HCT116 (cell line): Measurements from ENCODE around the gene DOC2A. TPM values are rescaled to one million over a fixed set of nuclear protein-coding genes. Genes with fewer than 3 reads are reported as not detected.

Source experiments
- ATAC-seq: fragments of 200-7000 bp; cut with Tn5 transposase; 2 replicates; pipeline ENCODE4 v1.9.1; 2020; ENCODE audit warnings: mild to moderate bottlenecking, moderate library complexity
- BruUV-seq: library from RNA; stranded (reverse); fragments of 400-500 nt; replicated peaks from 2 replicates; lab custom pipeline; 2021; lab: Mats Ljungman, UMichigan
- CTCF ChIA-PET: fragments of 300-600 bp; sonication (Branson Sonifier 250); formaldehyde crosslinking; loops from one replicate; lab custom pipeline; 2021; ENCODE audit warnings: antibody characterized with exemption; lab: Charles Lee
- POLR2A ChIA-PET: fragments of 300-600, 350-600 bp; sonication (Branson Sonifier 250); formaldehyde crosslinking; loops from one replicate; lab custom pipeline; 2021; ENCODE audit warnings: antibody characterized with exemption; lab: Charles Lee
- RAD21 ChIA-PET, 2 experiments: fragments of 300-600 bp; sonication (Branson Sonifier 250); formaldehyde crosslinking; loops; one replicate each; lab custom pipeline; 2023; ENCODE audit warnings: low total read pairs in 2 of 2; ENCODE audit not compliant: uncharacterized antibody in 2 of 2, unreplicated experiment in 2 of 2, low non-redundant PET in 1 of 2; lab: Charles Lee
- DNase-seq: peaks from one replicate; pipeline ENCODE4 v3.0.0-alpha.2; 2010; ENCODE audit warnings: low read depth, low spot score
- H2AFZ ChIP-seq: fragments of 200-600 bp; shearing (Covaris generic), sonication (generic); 2 replicates; pipeline ENCODE4 v1.6.1; 2017; ENCODE audit warnings: low read depth, mixed run types, mixed read lengths, antibody characterized with exemption, low read length; ENCODE audit not compliant: poor library complexity, severe bottlenecking
- H3K27ac ChIP-seq: 2 replicates; pipeline ENCODE4 v1.5.1; 2012; ENCODE audit warnings: low read depth, low read length
- H3K27me3 ChIP-seq: fragments of 200-600 bp; sonication (generic); 2 replicates; pipeline ENCODE4 v1.6.1; 2016; ENCODE audit warnings: mixed run types, low read length, mixed read lengths; ENCODE audit not compliant: insufficient read depth
- H3K36me3 ChIP-seq, 2 experiments: fragments of 200-500 bp in 1 of 2; fragments of 200-600 bp in 1 of 2; sonication (Bioruptor generic) in 1 of 2; sonication (generic) in 1 of 2; 2 replicates each; pipeline versions ENCODE4 v1.5.1 to v1.6.1; 2014 to 2016; ENCODE audit warnings: low read length in 2 of 2, inconsistent platforms in 1 of 2, mixed read lengths in 1 of 2, mixed run types in 1 of 2; ENCODE audit not compliant: insufficient read depth in 2 of 2, control insufficient read depth in 1 of 2
- H3K4me1 ChIP-seq, 2 experiments: fragments of 200-600 bp in 1 of 2; sonication (generic) in 1 of 2; 2 replicates each; pipeline versions ENCODE4 v1.5.1 to v1.6.1; 2012 to 2017; ENCODE audit warnings: low read length in 2 of 2, inconsistent platforms in 1 of 2, mild to moderate bottlenecking in 1 of 2, mixed read lengths in 1 of 2, mixed run types in 1 of 2, moderate library complexity in 1 of 2; ENCODE audit not compliant: insufficient read depth in 2 of 2, control insufficient read depth in 1 of 2
- H3K4me2 ChIP-seq: fragments of 200-600 bp; sonication (generic); 2 replicates; pipeline ENCODE4 v1.6.1; 2017; ENCODE audit warnings: mixed run types, low read length, mixed read lengths
- H3K4me3 ChIP-seq, 2 experiments: fragments of 200-600 bp in 1 of 2; sonication (generic) in 1 of 2; replicated peaks in 1 of 2; 2 replicates each; pipeline ENCODE4 v1.5.1; 2011 to 2016; ENCODE audit warnings: low read length in 2 of 2, control low read depth in 1 of 2, low read depth in 1 of 2, mild to moderate bottlenecking in 1 of 2, mixed read lengths in 1 of 2, mixed run types in 1 of 2
- H3K79me2 ChIP-seq: fragments of 200-600 bp; sonication (generic); 2 replicates; pipeline ENCODE4 v1.6.1; 2017; ENCODE audit warnings: mild to moderate bottlenecking, mixed run types, low read length, moderate library complexity, mixed read lengths; ENCODE audit not compliant: insufficient read depth
- H3K9ac ChIP-seq: fragments of 200-600 bp; sonication (generic); 2 replicates; pipeline ENCODE4 v1.6.1; 2016; ENCODE audit warnings: low read length, mixed read lengths
- H3K9me2 ChIP-seq: fragments of 200-600 bp; sonication (generic), shearing (Covaris generic); 2 replicates; pipeline ENCODE4 v1.6.1; 2017; ENCODE audit warnings: mixed run types, mild to moderate bottlenecking, moderate library complexity; ENCODE audit not compliant: insufficient read depth
- H3K9me3 ChIP-seq, 2 experiments: fragments of 200-500 bp in 1 of 2; fragments of 200-600 bp in 1 of 2; sonication (Bioruptor generic) in 1 of 2; sonication (generic) in 1 of 2; 2 replicates each; pipeline ENCODE4 v1.6.1; 2014 to 2017; ENCODE audit warnings: low read length in 2 of 2, mixed read lengths in 2 of 2, inconsistent platforms in 1 of 2, low read depth in 1 of 2, mild to moderate bottlenecking in 1 of 2, mixed run types in 1 of 2, moderate library complexity in 1 of 2; ENCODE audit not compliant: control insufficient read depth in 1 of 2, insufficient read depth in 1 of 2
- H4K20me1 ChIP-seq: fragments of 200-600 bp; sonication (generic), shearing (Covaris generic); 2 replicates; pipeline ENCODE4 v1.6.1; 2017; ENCODE audit warnings: mixed run types, mild to moderate bottlenecking, moderate library complexity; ENCODE audit not compliant: insufficient read depth
- CBX3 ChIP-seq: IDR thresholded peaks from 2 replicates; pipeline ENCODE4 v1.6.1; 2012; ENCODE audit warnings: low read depth
- EGR1 ChIP-seq: IDR thresholded peaks from 2 replicates; pipeline ENCODE4 v1.6.1; 2012; ENCODE audit warnings: low read depth
- EZH2phosphoT487 ChIP-seq: fragments of 200-600 bp; IDR thresholded peaks from 2 replicates; pipeline ENCODE4 v1.6.1; 2018; ENCODE audit warnings: antibody characterized with exemption, borderline replicate concordance
- JUND ChIP-seq: IDR thresholded peaks from 2 replicates; pipeline ENCODE4 v1.6.1; 2012
- RAD21 ChIP-seq: IDR thresholded peaks from 2 replicates; pipeline ENCODE4 v1.6.1; 2012; ENCODE audit warnings: low read depth, mild to moderate bottlenecking
- REST ChIP-seq: IDR thresholded peaks from 2 replicates; pipeline ENCODE4 v1.6.1; 2012; ENCODE audit warnings: low read depth
- intact Hi-C: fragments of 100-400 bp; cut with micrococcal nuclease; formaldehyde crosslinking; loops from 2 replicates; pipeline ENCODE4 v1.10.0; 2022
- total RNA-seq: library from RNA; stranded (reverse); gene quantifications from one replicate; pipeline ENCODE4 v1.2.1, GENCODE V29; 2021; ENCODE audit not compliant: unreplicated experiment
- TF ChIP-seq, protein P1 (sequence below): IDR thresholded peaks from 2 replicates; pipeline ENCODE4 v1.6.1; 2012

Gene DOC2A
- total RNA-seq, 1 experiment from 2014 or later: 17.3 TPM

- TF ChIP-seq REST (no peak), CBX3 (no peak), EGR1 (no peak), RAD21 (no peak)
Observed at GRCh38 chr16:30025574-30025973, 14.7 kb upstream of the DOC2A start (continued).

GRCh38 chr16:30025156-30025555 lies 14.3 kb upstream of the DOC2A start:
- no TSS peak for BruUV-seq
- Histone ChIP-seq H3K4me3 (no peak overlapping the region), H3K27ac (no peak overlapping the region), H3K9me2 (no peaks in the 10 kb centered on the region), H3K9ac (no peak overlapping the region), H2AFZ (no peak overlapping the region), H3K4me1 (peaks cover 0 to 15% of the 10 kb centered on the region in 2 experiments; a peak in 2 of 4 replicates), H3K27me3 (no peaks in the 10 kb centered on the region), H3K36me3 (no peaks in the 10 kb centered on the region), H3K9me3 (no peaks in the 10 kb centered on the region), H4K20me1 (no peaks in the 10 kb centered on the region), H3K79me2 (no peaks in the 10 kb centered on the region), H3K4me2 (no peak overlapping the region)
- ATAC-seq (no peak), DNase-seq (no peak)
- ChIA-PET RAD21 (no interaction called here), POLR2A (no interaction called here), CTCF (no interaction called here)
- TF ChIP-seq EZH2phosphoT487 (no peak), JUND (no peak)
- TF ChIP-seq, protein P1, sequence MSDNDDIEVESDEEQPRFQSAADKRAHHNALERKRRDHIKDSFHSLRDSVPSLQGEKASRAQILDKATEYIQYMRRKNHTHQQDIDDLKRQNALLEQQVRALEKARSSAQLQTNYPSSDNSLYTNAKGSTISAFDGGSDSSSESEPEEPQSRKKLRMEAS: no peak
- intact Hi-C loops: loop anchor here (10.0 kb wide), 1 partner anchor 910 kb away; no protein-coding TSS in a partner anchor
